HG02973 (cell line): ENCODE data around the gene CDC25C.

Source experiments
- ATAC-seq: cut with Tn5 transposase; IDR thresholded peaks from one replicate; pipeline ENCODE4 v1.9.1; 2021; ENCODE audit warnings: moderate library complexity; ENCODE audit not compliant: unreplicated experiment

The CDC25C gene

DNA sequence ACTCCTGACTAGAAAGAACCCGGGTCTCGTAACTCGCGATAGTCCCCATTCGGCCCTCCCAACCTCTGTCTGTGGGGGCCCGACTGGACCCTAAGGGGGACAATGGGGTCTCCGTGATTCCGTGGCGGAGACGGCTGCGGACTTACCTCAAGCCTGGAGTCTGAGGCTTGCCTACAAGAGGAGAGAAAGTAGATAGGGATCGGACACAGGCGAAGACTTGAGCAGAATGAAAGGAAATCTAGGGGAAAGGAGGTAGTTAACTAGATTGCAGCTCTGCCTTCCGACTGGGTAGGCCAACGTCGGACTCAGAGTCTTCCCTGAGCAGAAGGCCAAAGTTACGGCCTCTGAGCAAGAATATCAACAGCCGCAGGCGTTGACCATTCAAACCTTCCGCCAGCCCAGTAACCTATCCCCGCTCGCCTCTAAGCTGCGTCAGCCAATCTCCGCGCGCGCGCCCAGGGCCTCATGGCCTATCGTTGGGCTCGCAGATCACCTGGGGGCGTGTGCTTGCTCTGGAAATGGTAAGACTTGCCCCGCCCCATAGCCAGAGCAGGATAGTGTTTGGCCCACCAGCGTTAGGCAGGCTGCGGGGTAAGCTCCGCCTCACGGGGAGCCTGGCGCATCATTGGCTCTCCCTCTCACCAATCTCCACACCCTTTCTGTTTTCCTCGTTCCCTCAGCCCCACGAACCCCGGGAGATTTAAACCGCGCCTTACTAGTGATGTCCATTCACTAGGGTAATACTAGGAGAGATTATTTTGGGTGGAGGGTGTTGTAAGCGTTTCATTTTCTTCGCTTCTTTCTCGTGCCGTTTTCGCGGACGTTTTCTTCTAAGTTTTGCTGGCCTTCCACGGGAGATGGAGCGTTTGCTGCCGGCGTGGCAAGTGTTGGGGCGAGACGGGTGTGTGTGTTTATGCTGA is at the start of gene CDC25C:
TSS of gene CDC25C (minus strand) at position 356 of the 920 bp plus-strand sequence. CDS start 624 bp downstream, outside the sequence.
- ATAC-seq, result peak; percentile 99

- ATAC-seq, result no peak
Measured at GRCh38 chr5:138372653-138373052, 41.0 kb upstream of the CDC25C start.

GRCh38 chr5:138372225-138372624 is 40.6 kb upstream of the CDC25C start:
- ATAC-seq, result peak; percentile 76

DNA sequence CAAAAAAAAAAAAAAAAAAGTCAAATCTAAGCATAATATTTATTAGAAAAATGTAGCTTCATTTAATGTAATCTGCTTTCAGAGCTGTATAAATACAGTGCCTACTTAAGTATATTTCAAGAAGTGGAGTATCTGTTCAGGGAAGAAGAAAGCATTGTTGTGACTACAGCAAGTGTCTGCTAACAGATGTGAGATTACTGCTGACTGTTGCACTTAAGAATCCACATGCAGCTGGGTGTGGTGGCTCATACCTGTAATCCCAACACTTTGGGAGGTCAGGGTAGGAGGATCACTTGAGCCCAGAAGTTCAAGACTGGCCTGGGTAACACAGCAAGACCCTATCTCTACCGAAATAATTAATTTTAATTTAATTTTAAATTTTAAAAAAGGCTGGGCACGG is 39.9 kb upstream of the CDC25C start:
- no peak for ATAC-seq

DNA sequence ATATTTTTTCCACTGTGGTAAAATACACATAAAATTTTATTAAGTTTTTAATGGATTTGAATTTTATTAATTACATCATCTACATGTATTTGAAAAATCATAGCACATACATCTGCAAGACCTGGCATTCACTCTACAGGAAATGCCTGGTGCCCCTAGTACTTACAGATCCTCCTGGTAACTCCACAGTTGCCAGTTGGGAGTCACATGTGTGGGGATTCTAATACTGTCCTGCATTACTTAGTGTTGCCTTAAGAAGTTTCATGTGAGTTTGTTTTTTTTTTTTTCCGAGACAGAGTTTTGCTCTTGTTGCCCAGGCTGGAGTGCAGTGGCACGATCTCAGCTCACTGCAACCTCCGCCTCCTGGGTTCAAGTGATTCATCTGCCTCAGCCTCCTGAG is 38.9 kb upstream of the CDC25C start:
- ATAC-seq, result no peak

GRCh38 chr5:138369706-138370105 is 38.1 kb upstream of the CDC25C start:
- ATAC-seq, result no peak

DNA sequence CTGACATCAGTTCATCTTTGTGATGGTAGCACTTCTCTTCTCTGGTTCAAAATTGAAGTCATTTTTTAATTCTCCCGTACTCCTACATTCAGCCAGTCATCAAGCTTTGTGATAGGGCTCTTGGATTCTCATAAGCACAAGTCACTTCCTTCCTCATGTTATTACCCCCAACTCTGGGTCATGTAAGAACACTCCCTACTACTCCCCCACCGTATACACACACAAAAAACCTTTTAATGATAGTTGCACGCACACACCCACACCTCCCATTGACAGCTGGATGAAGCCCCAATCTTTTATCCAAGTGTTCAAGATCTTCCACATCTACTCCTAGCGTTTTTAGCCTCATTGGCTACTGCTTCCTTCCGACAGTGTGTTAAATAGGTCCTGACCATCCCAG is 37.7 kb upstream of the CDC25C start:
- ATAC-seq, result no peak

DNA sequence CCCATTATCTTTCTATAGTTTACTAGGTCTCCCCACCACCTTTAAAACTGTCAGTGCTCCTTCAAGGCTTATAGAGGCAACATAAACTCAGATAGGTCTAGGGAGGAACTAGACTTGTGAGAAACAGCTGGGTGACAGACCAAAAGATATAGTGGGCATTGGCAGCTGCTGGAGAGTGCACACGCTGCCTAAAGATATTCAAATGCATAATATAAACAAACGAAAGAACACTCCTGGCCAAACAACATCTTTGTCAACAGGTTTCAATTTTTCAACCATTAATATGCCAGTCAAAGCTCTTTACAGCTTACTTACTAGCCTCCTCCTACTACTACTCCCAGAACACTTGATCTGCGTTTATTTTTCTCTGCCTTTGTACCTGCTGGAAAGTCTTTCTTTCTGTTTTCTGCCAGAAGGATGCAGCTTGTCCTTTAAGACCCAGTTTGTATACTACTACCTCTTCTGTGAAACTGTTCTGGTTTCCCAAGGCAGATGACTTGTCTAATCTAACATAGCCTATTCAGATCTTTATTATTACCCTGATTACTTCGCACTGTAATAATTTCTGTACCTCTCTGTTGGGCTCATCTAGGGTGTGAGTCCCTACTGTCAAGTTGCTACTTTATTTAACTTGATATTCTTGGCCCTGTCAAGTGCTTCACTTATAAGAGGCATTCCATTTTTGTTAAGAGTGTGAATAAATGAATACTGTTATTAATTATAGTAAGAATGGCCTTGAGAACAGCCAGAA is 35.2 kb upstream of the CDC25C start:
- ATAC-seq, result no peak

GRCh38 chr5:138364576-138364975 is 33.0 kb upstream of the CDC25C start:
- no peak for ATAC-seq

DNA sequence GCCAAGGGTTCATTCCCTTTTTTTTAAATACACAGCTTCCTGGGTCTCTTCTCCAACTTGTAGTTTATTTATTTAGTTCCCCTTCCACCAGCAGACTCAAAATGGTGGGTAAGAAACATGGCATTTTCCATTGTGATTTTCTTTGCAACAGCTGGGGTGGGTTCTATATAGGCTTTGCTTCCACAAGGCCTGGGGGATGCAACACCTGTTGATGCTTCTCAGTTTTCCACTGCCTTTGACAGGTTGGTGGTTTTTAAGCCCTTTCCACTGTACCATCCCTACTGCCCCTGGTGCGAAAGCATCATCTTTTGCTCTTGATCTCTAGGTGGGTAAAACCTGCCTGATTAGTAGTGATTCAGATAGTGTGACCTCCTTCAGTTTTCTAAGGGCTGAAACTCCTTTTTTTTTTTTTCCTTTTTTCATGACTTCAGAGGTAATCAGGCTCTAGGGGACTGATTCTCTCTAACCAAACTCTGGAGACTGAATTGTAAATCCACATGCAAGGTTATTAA is 29.4 kb upstream of the CDC25C start:
- no peak for ATAC-seq

DNA sequence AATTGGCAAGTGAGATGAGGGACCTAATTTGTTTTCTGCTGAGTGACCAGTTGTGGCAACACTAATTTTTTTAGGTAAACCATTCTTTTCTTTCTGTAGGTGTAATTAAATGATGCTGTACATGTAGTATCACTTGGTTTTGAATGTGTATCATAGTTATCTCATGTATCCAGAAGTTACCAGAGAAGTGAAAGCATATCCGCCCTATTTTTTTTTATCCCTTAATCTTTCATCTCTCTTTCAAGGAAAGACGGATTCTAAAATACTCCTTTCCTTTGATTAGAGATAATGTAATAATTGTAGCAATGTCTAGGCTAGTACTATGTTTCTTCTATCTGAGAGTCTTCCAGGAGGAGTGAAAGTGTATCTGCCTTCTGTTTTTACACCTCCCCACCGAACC is 28.0 kb upstream of the CDC25C start:
- no peak for ATAC-seq

DNA sequence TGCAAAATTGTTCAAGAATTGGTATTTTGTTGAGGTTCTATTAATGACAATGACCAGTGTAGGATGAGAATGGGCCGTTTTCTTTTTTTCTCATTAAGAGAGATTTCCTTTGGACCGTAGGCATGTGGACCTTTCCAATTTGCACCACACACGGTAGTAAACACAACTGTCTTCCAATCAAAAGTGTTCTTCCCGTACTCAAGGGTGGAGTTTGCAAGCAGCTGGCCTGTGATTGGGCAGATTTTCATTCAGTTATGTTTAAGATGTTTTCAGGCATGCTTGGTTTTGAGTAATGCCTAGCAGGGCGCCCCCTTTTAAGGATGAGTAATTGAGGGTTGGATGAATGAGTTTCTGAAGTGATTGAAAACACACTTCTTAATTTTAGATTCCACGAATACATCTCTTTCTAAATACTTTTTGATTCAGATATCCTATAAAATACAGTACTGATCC is 23.3 kb upstream of the CDC25C start:
- peak; percentile 38 for ATAC-seq

GRCh38 chr5:138354387-138354786 is 22.8 kb upstream of the CDC25C start:
- ATAC-seq, result no peak

DNA sequence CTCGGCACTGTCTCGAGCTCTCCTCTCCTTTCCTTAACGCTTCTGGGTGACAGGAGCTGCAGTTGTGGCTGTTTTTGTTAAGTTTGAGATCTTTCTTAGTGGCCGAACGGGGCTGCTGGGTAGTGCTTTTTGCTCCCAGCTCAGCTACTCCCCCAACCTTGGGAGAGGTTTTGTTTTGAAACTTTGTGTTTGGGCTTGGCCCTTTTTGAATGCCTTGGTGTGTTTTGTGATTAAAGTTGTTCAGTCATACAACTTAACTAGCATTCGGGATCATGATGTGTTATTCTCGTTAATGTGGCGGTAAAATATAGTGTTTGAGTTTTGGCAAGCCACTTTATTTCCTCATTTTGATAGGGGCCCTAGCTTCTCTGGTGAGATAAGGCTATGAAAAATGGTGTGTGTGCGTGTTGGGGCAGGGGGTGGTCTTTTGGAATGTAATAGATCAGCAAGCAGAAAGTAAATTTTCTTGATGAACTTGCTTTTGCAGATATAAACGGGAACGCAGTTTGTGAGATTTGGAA is 22.0 kb upstream of the CDC25C start:
- no peak for ATAC-seq

- ATAC-seq, result peak; percentile 37
Measured at GRCh38 chr5:138352722-138353559, 21.3 kb upstream of the CDC25C start.

DNA sequence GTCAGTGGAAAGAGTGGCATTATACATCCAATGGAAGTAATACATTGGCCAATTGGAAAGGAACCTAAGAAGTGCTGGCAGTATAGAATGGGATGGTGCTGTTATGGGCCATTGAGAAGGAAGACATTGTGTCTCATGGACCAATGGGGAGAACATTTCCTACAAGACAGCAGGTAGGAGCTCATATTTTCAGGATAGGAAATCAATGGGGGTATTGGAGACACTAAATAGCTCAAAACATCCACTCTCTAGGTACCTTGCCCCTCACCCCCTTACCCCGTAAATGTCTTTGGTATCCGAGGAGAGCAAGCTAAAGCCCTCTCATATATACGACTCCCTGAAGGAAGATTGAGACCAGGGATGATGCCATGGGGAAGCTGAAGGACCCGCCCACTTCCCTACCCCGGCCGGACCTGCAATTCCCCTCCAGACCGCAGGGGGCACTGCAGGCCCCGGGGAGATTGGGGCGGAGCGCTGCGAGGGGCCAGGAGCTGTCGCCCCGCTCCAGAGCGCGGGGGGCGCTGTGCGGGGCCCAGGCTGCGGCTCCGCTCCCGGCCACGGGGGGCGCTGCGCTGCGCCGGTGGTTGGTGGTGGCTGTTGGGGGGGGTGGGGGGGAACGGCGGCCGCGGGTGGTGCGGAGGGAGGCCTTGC is 20.6 kb upstream of the CDC25C start, which contains the start of gene KDM3B:
TSS of gene KDM3B (plus strand) at position 615 of the 651 bp plus-strand sequence. CDS start 111 bp downstream, outside the sequence.
- ATAC-seq, result peak; percentile 62

GRCh38 chr5:138351517-138351916 is 19.9 kb upstream of the CDC25C start:
- ATAC-seq, result no peak

DNA sequence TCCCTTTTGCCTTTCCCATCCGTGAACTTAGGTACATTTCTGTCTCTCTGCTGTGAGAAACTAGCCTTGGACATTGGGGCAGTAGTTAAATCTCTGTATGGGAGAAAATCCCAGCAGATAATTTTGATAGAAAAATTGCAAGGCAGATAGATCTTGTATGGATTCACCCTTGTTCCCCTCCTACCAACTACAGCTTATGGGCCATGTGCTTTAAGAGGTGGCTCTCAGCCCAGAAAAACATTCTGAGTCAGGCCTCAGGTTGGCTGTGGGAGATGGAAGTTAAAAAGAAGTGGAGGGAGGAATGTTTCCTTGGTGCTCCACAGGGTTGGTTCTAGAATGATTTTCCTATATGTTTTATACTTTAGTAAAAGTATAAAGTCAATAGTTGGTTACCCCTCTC is 19.5 kb upstream of the CDC25C start:
- ATAC-seq, result no peak

DNA sequence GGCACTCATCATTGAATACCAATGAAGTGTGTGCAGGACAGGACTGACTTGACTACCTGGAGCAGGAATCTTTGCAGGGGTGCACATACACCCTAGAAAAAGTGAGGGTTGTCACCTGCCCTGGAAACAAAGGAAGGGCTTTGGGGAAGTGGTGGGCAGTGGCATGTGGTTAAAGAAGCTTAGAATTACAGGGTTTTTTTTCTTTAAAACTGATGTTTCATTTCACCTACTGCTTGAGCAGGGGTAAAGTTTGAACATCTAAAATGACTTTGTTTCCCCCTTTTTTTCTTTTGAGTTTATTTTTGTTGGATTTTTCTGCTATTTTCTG is 18.9 kb upstream of the CDC25C start:
- no peak for ATAC-seq
